ENCODE results near the gene REC114. TPM values are rescaled to one million over a fixed set of nuclear protein-coding genes. Genes with fewer than 3 reads are reported as not detected.
"Not testable (repeated sequence)": the region's sequence is repeated elsewhere in the genome, so short reads cannot be mapped to it uniquely, and the experiment has no call there.

REC114 gene, protein sequence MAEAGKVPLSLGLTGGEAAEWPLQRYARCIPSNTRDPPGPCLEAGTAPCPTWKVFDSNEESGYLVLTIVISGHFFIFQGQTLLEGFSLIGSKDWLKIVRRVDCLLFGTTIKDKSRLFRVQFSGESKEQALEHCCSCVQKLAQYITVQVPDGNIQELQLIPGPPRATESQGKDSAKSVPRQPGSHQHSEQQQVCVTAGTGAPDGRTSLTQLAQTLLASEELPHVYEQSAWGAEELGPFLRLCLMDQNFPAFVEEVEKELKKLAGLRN
- total RNA-seq, result not detected in 2 replicates

DNA sequence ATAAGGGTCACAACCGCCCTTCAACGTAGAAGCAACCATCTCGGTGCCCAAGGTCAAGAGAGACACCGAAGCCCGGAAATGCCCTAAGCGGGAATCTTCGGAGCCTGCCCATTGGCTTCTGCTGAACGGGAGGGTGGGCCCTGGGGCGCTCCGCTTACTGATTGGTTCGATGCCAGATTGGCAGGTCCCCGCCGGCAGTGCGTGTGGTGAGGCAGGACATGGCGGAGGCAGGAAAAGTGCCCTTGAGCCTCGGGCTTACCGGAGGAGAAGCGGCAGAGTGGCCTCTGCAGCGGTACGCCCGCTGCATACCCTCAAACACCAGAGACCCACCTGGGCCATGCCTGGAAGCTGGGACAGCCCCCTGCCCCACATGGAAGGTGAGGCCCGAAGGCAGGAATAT is at the start of gene REC114:
TSS of gene REC114 (plus strand) at position 197 of the 400 bp plus-strand sequence. CDS start at position 219, 22 bp downstream.
- intact Hi-C loops (cut with micrococcal nuclease), result no loop called here

DNA sequence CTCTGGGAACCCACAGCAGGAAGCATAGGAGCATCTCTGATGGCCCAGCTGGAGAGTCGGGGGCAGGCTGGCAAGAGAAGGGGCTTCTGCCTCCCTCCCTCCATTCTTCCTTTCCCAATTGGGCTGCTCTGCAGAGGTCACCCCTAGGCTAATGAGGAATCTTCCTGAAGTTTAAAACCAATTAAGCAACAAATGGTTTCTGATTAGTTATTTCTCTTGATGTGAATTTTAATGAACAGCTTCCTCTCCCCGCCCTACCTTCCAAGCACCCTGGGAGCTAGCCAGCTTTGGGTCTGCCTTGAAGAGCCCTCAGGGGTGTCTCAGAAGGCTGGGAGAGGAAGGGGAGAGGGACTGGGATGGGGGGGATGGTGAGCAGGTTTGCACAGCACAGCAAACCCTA is 49.6 kb upstream of the REC114 start:
- intact Hi-C loops (cut with micrococcal nuclease), result no loop called here

DNA sequence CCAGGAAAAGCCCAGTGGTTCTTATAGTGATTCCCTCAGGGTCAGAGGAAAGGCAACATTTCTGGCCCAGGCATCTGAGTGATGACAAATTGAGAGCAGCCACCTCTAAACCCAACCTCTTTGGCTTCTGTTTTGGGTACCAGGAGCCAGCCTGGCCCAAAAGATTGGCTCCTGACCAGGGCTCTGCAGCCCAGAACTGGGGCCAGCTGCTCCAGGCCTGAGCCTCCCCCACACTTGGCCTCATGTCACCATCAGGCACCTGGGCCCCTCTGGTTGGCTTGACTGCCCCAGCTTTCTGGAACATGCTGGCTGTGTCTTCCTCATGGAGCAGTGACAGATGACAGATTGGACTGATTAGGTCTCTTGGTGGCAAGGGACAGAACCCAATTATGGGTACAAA is 48.2 kb upstream of the REC114 start:
- intact Hi-C loops (cut with micrococcal nuclease), result no loop called here

DNA sequence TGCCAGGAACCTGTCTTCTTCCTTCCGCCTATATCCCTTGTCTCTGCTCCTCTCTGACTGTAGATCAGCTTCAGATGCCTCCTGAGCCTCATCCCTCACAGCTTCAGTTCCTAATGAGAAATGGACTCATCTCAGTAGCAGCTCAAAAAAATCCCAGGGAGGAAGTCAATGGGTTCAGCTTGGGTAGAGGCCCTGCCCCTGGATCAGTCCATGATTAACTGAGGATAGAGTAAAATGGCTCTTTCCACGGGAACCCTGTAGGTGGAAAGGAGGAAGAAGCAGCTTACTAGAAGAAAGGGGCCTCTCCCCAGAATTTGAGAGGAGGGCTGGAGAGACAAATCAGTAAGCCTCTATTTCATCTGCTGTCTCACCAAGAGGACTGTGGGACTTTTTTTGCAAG is 47.3 kb upstream of the REC114 start:
- intact Hi-C loops (cut with micrococcal nuclease), result no loop called here

DNA sequence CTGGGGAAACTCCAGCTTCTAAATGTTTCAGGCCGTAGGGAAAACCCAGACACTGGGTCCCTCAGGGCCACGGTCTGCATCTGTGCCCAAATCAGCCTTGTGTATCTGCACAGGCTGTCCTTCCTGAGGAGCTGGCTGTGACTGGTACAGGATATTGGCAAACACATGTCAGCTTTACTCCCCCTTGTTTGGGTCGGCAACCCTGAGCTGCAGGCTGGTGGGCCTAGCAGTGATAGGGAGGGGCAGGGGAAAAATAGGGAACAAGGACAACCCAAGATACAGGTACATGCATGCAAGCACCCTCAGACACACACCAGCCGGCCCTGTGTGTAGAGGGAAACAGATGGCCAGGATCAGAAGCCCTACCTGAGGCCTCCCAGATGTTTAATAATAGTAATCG is 45.5 kb upstream of the REC114 start:
- intact Hi-C loops (cut with micrococcal nuclease), result no loop called here

DNA sequence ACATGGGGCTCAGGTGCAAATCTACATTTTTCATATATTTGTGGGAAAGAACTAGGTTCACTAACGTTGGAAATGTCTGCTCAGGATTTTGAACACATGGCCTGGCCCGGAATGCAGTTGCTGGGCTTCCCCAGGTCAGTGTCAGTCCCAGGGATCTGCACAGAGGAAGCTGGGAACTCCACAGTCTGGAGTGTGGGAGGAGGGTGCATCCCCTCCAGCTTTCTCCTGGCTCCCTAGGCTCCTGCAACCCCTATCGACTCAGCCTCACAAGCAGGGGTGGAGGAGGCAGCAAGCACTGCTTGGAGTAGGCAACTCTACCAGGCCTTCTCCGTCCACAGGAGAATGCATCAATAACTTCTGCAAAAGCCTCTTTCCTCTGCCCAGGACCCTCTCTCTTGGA is 44.1 kb upstream of the REC114 start:
- intact Hi-C loops (cut with micrococcal nuclease), result no loop called here

DNA sequence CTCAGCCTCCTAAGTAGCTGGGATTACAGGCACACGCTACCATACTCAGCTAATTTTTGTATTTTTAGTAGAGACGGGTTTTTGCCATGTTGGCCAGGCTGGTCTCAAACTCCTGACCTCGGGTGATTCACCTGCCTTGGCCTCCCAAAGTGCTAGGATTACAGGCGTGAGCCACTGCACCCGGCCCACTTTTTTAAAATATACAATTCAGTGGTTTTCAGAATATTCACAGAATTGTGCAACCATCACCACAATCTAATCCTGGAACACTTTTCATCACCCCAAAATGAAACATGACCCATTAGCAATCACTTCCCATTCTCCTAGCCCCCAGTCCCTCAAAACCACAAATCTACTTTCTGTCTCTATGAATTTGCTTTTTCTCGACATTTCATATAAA is 42.7 kb upstream of the REC114 start:
- intact Hi-C loops (cut with micrococcal nuclease), result not testable (repeated sequence)

DNA sequence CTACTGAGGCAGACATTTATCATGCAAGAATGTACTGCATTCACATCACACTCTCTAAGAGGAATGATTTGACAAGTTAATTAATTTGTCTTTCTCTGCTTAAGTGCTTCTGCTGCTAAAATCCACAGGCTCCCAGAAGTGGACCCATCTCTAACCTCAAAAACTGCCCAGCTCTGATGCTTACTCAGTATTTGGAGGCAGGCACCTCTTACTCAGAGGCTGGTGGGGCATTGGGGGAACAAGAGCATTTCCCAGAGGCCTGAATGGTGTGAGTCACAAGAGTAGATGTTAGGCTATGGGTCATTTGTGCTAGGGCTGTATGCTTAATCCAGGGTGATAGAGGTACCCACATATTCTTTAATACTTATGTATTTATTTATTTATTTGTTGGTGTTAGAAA is 39.8 kb upstream of the REC114 start:
- intact Hi-C loops (cut with micrococcal nuclease), result no loop called here

DNA sequence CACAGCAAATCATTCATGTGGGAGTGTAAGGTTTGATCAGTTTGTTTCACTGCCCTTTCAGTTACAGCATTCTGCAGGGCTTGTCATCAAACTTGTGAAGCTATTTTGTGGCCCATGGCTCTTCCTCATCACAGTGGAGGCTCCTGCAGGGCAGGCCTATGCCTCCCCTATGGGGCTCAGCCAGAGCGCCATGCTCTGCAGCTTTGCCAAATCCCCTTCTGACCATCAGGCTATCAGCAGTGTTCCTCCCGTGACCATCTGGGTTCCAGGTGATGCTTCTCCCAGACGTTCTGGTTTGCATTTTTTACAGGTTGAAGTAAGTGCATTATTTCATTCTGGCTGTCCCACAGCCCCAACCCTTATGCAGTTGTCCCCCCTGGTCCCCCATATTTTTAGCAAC is 28.1 kb upstream of the REC114 start:
- intact Hi-C loops (cut with micrococcal nuclease), result no loop called here

DNA sequence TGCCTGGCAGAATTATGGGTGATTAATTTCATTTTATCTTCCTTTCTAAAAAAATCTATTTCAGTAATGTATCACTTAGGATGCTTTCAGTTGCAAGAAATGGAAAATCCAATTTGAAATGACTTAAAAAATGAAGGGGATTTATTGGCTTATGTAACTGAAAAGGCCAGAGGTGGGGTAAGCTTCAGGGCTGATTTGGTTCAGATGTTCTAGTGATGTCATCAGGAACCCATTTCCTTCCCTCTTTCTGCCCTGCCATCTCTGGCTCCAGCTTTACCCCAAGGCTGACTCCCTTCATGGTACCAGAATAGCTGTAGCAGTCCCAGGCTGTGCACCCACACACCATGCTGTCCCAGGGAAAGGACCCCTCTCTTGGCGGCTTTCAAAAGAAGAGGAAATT is 18.5 kb upstream of the REC114 start:
- intact Hi-C loops (cut with micrococcal nuclease), result no loop called here

DNA sequence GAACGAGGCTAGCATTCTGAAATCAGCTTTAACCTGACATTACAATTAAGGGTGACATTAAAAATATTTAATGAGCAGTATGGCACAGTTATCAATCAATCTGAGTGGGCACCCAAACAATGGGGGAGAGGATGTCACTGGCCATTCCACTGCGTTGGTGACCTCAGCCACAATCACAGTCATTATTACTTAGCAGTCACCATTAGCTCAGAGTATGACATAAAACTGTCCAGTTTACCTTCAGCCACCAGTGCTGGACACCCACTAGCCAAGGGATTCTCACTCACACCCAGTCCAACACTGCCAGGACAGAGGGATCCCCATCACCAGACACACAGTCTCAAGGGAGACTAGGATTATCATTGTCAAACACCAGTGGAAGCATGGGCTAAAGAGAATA is 17.5 kb upstream of the REC114 start:
- intact Hi-C loops (cut with micrococcal nuclease), result no loop called here

DNA sequence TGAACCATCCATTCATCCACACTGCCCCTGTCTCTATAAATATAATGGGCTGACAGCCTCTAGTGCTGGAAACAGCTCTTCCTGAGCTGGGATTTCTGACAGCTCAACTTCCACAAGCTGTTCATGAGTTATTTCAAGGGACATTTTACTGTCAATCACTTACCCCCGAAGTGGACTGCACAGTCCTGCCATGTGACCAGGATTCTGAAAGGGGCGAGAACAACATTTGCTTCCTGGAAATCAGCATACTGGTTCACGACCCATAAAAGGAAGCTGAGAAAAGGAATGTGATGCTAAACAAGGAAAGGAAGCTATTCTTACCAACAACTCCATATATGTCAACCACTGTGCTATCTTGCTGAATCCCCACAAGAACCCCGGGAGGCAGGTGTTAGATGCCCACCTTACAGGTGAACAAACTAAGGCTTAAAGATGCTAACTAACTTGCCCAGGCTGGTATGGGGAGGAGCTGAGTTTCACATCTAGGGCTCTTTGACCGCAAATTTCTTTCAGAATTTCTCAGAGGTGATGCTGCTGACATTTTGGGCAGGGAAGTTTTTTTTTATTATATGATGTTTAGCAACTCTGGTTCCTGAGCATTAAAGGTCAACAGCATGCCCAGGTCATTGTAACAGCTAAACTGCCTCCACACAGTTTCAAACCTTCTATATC is 16.5 kb upstream of the REC114 start:
- intact Hi-C loops (cut with micrococcal nuclease), result no loop called here

DNA sequence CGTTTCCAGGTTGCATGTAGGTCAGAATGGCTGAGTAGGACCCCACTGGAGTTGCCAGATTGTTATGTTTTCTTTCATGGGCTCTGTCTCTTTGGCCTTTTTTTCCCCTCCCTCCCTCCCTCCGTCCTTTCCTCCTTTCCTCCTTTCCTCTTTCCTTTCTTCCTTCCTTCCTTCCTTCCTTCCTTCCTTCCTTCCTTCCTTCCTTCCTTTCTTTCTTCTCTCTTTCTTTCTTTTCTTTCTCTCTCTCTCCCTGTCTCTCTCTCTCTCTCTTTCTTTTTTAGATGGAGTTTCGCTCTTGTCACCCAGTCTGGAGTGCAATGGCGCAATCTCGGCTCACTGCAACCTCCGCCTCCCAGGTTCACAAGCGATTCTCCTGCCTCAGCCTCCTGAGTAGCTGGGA is 11.6 kb upstream of the REC114 start:
- intact Hi-C loops (cut with micrococcal nuclease), result not testable (repeated sequence)

DNA sequence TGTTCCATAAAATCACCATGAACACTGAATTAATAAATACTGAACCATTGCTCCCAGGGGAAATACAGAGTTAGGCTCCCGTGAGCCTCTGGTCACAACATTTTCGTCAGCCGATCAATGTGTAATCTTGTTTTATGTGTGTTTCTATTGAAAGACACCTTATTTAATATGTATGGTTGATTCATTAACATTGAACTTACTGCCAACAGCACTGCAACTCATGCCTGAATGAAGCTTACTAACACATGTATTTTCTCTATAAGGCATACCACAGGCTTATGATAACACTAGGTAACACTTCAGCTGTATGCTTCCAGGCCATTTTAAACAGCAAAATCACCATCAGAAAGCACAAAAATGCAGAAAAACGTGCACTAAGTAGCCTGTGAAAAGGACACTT is 9.1 kb upstream of the REC114 start:
- intact Hi-C loops (cut with micrococcal nuclease), result no loop called here

DNA sequence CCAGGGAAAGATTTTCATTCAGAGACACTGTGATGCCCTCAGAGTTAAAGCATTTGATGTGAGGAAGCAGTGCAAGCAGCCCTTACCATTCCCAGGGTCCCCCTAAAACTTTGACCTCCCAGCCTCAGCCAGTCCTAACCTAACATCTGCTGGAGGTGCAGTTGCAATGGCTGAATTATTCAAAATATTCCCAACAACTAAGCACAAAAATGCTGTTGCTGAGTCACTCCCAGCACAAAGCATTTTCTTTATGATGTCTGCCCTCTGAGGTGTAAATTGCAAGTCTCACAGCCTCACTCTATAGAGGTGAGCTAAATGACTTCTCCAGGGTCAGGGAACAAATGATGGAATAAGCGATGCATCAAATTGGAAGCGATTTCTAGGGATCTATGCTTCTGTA is 6.4 kb upstream of the REC114 start:
- intact Hi-C loops (cut with micrococcal nuclease), result no loop called here

DNA sequence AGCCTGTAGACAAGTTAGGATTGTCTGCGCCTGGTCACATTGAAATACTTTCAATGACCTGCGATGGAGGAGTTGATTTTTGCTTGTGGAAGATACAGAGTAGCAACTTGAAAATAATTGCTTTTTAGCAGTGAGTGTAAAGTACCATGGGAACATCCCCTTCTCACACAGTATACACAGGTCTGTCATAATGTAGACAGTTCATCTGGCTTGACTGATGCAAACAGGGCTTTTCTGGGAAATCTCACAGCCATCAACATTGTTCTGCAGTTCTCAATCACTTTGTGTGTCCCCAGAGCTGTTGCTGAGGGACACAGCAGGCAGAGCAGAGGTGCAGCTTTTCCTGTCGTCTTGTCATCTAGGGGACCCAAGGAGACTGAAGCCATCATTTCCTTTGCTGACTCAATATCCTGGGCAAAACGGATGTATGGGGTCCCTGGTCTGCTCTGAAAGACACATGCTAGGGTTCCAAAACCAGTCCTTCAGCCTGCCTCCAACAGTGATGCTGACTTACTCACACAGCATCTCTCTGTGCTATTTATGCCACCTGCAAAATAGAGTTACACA is 5.3 kb upstream of the REC114 start:
- intact Hi-C loops (cut with micrococcal nuclease), result no loop called here

DNA sequence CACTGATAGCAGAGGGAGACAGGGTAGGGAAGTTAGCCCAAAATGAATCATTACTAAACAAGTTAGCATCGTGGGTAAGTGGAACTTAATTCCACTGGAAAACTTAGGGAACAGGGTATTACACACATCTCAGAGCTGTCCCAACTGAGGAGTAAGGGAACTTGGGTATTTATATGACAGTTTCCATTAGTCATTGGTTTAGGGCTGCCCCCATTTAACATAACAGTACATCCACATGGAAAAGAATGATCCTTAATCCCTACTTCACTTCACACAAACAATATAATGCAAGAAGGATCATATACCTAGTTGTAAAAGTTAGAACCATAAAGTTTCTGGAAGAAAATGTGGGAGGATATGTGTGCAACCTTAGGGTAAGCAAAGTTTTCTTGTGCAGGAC is 4.3 kb upstream of the REC114 start:
- intact Hi-C loops (cut with micrococcal nuclease), result no loop called here

DNA sequence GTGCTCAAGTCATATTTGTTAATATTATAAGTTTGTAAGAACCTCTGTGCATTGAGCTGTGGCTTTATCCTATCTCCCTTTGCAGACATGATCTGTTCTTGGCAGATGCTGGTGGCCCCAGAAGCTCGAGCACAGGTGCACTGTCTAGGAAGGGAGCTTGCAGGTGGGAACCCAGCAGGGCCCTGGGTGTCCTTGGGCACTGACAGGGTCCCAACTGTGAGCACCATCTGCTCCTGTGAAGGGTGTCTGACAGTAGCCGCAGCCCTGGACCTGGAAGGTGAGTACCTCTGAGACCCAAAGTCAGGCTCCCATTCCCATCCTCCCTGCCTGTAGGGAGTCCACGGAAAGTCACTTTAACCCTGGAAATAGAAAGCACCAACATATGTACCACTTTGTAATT is 2.4 kb upstream of the REC114 start:
- intact Hi-C loops (cut with micrococcal nuclease), result no loop called here

DNA sequence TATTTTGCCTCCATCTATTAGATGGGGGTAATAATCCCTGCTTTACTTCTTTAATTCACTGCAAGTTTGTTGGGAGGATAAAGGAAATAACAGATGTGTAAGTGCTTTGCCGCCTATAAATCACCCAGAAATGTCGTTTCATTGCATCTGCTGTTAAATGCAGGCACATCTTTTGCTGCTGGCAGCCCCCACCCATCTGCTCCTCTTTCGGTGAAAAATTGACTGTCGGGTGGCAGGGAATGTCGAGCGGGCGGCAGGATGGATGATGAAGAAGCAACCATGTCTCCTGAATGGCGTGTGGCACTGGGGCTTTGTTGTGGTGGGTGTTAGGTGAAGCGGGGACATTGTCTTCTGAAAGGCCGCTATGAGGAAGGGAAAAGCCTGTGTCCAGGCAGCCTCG is 543 bp upstream of the REC114 start:
- intact Hi-C loops (cut with micrococcal nuclease), result no loop called here

DNA sequence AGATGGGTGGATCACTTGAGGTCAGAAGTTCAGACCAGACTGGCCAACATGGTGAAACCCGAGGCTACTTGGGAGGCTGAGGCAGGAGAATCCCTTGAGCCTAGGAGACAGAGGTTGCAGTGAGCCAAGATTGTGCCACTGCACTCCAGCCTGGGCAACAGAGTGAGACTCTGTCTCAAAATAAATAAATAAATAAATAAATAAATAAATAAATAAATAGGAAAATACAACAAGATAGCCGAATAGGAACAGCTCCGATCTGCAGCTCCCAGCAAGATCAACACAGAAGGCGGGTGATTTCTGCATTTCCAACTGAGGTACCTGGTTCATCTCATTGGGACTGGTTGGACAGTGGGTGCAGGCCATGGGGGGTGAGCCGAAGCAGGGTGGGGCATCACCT is 4.5 kb downstream of the REC114 start:
- intact Hi-C loops (cut with micrococcal nuclease), result not testable (repeated sequence)

DNA sequence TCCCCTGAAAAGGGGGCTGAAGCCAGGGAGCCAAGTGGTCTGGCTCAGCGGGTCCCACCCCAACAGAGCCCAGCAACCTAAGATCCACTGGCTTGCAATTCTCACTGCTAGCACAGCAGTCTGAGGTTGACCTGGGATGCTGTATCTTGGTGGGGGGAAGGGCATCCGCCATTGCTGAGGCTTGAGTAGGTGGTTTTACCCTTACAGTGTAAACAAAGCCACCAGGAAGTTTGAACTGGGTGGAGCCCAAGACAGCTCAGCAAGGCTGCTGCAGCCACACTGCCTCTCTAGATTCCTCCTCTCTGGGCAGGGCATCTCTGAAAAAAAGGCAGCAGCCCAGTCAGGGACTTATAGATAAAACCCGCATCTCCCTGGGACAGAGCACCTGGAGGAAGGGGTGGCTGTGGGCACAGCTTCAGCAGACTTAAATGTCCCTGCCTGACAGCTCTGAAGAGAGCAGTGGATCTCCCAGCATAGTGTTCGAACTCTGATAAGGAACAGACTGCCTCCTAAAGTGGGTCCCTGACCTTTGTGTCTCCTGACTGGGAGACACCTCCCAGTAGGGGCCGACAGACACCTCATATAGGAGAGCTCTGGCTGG is 5.3 kb downstream of the REC114 start:
- intact Hi-C loops (cut with micrococcal nuclease), result not testable (repeated sequence)

DNA sequence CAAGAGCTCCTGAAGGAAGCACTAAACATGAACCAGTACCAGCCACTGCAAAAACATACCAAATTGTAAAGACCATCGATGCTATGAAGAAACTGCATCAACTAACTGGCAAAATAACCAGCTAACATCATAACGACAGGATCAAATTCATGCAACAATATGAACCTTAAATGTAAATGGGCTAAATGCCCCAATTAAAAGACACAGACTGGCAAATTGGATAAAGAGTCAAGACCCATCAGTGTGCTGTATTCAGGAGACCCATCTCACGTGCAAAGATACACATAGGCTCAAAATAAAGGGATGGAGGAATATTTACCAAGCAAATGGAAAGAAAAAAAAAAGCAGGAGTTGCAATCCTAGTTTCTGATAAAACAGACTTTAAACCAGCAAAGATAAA is 7.0 kb downstream of the REC114 start:
- intact Hi-C loops (cut with micrococcal nuclease), result not testable (repeated sequence)

DNA sequence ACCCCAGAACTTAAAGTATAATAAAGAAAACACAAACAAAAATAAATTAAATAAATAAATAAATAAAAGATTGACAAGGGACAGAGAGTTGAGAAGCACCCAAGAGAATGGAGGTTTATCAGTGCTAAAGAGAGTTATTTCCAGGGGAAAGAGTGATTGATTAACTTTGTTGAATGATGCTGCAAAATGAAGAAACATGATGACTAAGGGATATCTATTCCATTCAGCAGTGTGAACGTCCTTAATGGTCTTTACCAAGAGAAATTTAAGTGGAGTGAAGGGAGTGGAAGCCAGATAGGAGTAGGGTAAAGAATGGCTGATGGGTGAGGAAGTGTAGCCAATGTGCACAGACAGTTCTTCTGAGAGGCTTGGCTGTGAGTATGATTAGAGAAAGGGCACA is 11.1 kb downstream of the REC114 start:
- intact Hi-C loops (cut with micrococcal nuclease), result no loop called here

All from T-helper 2 cell treated with Interferon-gamma antibody and Interleukin-4, amounts not matched to agents 100 ng/mL and 5 ng/mL, for 36 hours (primary cell).